GM18502 (cell line): ENCODE measurements around the gene CXorf49.
"Not testable (repeated sequence)": the region's sequence is repeated elsewhere in the genome, so short reads cannot be mapped to it uniquely, and the experiment has no call there.

ENCODE experiments used
- ATAC-seq: cut with Tn5 transposase; IDR thresholded peaks from one replicate; pipeline ENCODE4 v1.9.1; 2021; ENCODE audit warnings: mild to moderate bottlenecking; ENCODE audit not compliant: unreplicated experiment, poor library complexity

Gene CXorf49

GRCh38 chrX:71675636-71676035 is 42.4 kb downstream of the CXorf49 start:
- not testable (repeated sequence) for ATAC-seq

DNA sequence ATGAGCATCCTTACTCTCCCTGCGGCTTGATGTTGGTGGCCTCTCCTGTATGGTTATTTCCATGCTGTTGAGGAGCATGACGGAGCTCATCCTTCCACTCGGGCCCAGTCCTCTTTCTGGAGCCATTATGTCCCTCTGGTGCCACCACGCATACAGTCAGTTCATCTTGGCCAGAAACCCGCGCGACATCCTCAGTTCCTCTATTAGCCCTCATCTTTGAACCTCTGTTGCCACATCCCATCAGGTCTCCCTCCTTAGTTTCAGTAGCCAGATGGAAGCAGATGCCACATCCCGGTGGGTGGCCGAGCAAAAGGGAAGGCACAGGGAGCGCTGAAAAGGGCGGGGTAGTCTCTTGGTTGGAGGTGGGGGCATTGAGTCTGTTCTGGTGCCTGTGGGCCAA is 46.1 kb downstream of the CXorf49 start:
- ATAC-seq: no peak

GRCh38 chrX:71671043-71671780 is 46.9 kb downstream of the CXorf49 start:
- ATAC-seq: no peak

- ATAC-seq: peak; percentile 61
Measured at GRCh38 chrX:71669947-71670346, 48.1 kb downstream of the CXorf49 start.

- no peak for ATAC-seq
Measured at GRCh38 chrX:71669492-71669891, 48.6 kb downstream of the CXorf49 start.

DNA sequence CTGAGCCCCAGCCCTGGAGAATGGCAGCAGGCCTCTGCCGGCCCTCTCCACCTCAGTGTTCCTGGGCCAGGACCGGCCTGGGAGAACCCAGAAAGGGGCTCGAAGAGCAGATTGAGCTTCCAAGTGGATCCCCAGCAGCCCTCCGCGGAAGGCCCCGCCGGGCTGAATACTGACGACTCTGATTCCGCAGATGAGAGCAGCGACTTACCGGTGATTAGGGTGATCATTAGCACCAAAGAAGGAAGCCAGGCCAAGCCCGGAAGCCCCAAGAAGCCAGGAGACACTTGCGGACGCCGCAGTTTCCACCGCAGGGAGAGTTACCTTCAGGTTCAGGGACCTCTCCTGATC is 49.9 kb downstream of the CXorf49 start:
- ATAC-seq: no peak

GRCh38 chrX:71667328-71668247 is 50.5 kb downstream of the CXorf49 start, which contains the start of gene LOC101059915:
TSS of gene LOC101059915 (plus strand) at chrX:71667546.
- ATAC-seq: no peak

DNA sequence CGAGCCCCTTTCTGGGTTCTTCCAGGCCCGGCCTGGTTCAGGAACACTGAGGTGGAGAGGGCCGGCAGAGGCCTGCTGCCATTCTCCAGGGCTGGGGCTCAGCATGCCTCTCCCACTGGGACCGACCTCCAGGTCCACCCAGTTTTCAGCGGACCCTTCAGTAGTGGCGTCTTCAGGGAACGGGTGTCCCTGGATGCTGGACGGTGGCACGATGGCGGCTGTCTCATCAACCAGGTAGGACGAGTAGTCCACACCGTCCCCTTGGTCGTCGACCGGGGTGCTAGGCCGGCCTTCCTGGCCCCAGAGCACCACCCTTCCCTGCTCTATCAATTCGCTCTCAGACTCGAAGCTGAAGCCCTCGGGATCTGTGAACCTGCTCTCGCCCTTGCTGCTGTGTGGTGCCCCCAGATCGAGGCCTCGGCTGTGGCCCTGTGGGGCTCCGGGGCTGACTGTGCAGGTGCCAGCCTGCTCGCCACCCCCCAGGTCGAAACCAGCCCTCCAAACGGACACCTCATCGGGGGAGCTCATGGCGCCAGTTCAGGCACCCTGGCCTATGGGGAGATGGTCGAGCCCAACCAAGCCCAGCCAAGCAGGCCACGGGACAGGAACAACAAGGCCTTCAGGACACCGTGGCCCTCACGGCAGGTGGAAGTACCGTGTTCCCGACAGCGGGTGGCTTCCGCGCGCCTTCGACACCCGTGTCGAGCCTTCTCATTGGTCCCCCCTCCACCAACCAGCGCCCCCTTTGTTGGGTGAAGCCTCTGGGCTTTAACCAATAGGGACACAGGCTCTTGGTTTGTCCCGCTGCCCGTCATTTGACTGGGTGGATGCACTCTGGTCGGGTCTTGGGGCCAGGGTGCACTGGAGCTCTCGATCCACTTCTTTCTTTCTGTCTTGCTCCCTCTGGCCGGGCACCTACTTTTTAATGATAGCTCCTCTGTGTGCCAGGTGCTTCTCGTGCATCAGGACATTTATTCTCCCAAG is 51.6 kb downstream of the CXorf49 start:
- ATAC-seq: no peak

- ATAC-seq: no peak
Measured at GRCh38 chrX:71665747-71666146, 52.3 kb downstream of the CXorf49 start.

- no peak for ATAC-seq
Measured at GRCh38 chrX:71664889-71665491, 53.1 kb downstream of the CXorf49 start.
